Adipose tissue (tissue), 3 donors: Measurements from ENCODE around the gene COL18A1. TPM values are rescaled to one million over a fixed set of nuclear protein-coding genes. Genes with fewer than 3 reads are reported as not detected.

Source experiments
- H3K27ac ChIP-seq: one replicate; pipeline ENCODE4 v1.5.1; 2013; ENCODE audit warnings: low read depth, low read length
- WGBS, 3 donors: extraction: QIAGEN DNeasy Blood & Tissue Kit; methylation state at CpG; one replicate each; pipeline ENCODE4 v1.1.7; 2013; 5-methylcytosine and 5-hydroxymethylcytosine counted together
- polyA plus RNA-seq, 3 donors: library from polyadenylated mRNA; stranded (reverse); fragments of 200-250 nt; gene quantifications; one replicate each; pipeline ENCODE4 v1.2.3, GENCODE V29; 2013
- donor health status: healthy with polysubstance abuse.
- donor health status: Bipolar disorder and iron deficiency.
- donor health status: healthy.

COL18A1 gene
- polyA plus RNA-seq, 3 donors, result 42.2 to 93.6 (median 50.6) TPM

DNA sequence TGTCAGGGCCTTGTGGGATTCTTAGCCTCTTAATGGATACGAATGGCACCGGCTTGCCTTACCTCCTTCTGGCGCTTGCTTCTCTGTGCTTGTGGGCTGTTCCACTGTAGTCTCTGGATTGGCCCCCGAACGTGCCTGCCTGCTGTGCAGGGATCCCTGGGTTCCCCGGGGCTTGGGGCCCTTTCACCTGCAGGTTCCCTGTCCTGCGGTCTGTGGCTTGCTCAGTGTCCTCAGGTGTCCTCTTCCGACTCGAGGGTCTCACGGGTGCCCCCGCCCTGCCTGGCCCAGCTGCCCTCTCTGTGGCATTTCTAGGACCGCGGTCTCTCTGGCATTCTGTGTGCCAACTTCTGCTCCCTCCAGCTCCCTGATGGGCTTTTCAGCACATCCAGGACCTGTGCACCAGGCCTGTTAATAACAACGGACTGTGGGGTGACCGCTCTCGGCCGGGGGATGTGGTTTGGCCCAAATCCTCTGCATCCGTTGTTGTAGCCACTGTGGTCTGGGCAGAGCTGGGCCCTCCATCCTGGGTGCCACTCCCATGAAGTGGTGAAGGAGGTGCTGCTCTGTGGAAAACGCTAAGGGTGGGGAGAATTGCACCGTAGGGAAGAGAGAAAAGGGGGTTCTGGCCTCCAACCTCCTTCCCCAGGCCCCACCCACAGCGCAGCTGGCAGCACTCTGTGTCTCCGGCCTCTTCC lies 12.4 kb downstream of the COL18A1 start:
- 68 to 83% (median 80%) methylated on average over 21 to 22 of the region's 22 CpGs for WGBS, 3 donors
- no peak overlapping the region for H3K27ac ChIP-seq

DNA sequence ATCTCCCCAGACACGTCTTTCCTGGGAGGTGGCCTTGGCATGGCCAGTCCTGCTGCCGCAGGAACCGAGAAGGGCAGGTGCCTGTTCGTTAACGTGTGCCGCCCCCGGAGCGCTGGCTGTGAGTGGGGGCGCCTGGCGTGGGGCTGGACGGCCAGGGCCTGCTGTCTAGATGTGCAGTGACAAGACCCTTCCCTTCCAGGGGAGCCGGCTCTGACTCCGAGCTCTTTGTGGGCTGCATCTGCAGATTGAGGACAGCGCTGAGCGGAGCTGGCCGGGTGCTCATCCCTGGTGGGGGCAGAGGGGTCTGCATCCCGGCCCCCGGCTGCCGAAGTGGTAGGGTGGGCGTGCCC lies 13.0 kb downstream of the COL18A1 start:
- H3K27ac ChIP-seq, result no peak overlapping the region
- WGBS, 3 donors, result 44 to 84% (median 84%) methylated on average over 17 to 20 of the region's 20 CpGs

DNA sequence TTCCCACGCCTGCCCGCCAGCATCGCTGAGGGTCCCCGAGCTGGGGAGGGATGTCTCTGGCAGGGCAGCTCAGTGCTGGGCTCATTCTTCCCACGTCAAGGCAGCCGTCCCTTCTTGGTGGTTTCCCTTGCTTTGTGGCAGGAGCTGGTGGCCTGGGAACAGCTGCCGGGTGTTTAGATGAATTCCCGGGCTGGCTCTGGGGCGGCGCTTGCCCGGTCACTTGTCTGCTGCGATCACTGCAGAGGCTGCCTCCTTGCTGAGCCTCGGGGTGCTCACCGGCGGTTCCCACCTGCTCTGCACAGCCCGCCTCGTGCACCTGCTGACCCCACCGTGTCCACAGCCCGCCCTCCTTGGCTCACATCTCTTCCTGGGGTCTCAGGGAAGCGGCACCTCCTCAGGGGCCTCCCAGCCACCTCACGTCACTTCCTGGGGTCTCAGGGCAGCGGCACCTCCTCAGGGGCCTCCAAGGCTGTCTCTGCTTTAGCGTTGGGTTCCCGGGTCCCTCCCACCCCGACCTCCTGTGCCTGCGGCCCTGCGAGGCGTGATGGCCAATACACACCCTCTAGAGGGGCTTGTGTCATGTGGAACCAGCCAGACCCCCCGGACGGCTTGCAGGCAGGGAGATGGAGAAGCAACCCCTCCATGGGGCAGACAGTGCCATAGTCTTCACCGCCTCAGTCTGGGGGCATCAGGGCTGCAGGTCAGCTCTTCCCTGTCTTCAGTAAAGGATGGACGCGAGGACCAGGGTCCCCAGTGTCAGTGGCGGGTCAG lies 13.5 kb downstream of the COL18A1 start:
- WGBS, 3 donors, result 51 to 80% (median 80%) methylated on average over 34 of the region's 34 CpGs
- no peak overlapping the region for H3K27ac ChIP-seq

DNA sequence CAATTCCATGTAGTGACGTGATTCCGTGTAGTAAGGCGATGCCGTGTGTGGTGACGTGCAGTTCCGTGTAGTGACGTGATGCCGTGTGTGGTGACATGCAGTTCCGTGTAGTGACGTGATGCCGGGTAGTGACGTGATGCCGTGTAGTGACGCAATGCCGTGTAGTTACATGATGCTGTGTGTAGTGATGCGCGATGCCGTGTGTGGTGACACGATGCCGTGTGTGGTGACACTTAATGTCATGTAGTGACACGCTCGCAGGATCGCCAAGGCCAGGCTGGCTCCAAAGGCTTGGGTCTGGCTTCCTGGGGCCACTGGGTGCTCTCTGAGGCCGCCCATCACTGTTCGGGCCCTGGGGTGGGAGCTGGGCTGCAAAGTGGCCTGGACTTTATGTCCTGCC lies 14.2 kb downstream of the COL18A1 start:
- no peak overlapping the region for H3K27ac ChIP-seq
- 91 to 96% (median 95%) methylated on average over 25 of the region's 25 CpGs for WGBS, 3 donors

DNA sequence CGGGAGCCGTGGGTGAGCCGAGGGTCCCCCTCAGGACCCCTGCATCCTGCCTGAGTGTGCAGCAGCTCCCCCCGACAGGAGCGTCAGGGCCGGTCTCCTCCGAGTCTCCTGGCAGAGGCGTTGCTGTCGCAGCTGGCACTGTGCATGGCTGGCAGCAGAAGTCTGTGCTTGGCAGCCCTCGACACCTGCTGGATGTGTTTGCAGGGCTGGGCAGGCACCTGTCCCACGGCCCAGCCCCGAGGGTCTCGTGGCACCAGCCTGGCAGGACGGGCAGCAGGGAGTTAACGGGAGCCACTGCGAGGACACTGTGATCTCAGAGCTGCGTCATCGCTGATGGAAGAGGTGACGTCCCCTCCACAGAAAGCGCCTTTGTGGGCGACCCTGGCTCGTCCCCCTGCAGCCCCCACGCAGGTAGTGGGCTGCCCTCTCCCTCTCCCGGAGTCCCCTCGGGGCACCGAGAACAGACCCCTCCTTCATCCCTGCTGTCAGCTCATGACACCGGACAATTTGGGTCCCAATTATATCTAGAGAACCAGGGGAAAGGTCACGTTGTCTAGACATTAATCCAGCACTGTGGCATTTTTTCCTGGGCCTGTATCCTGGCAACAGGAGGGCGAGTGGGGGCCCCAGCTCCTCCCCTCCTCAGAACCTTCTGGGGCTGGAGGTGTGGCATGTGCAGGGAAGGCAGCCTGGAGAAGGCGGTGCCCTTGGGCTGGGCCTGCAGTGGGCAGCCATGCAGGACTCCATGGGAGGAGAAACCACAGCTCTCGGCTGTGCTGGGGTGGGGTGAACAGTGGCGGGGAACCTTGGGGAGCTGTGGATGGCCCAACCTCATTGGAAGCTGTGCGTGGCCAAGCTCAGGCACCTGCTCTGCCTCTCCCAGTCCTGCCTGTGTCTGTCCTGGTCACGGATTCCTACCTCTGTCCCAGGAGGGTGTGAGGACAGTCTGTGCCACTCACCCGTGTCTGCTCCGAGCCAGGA lies 15.4 kb downstream of the COL18A1 start:
- H3K27ac ChIP-seq, result no peak overlapping the region
- 43 to 83% (median 80%) methylated on average over 34 to 36 of the region's 36 CpGs for WGBS, 3 donors

DNA sequence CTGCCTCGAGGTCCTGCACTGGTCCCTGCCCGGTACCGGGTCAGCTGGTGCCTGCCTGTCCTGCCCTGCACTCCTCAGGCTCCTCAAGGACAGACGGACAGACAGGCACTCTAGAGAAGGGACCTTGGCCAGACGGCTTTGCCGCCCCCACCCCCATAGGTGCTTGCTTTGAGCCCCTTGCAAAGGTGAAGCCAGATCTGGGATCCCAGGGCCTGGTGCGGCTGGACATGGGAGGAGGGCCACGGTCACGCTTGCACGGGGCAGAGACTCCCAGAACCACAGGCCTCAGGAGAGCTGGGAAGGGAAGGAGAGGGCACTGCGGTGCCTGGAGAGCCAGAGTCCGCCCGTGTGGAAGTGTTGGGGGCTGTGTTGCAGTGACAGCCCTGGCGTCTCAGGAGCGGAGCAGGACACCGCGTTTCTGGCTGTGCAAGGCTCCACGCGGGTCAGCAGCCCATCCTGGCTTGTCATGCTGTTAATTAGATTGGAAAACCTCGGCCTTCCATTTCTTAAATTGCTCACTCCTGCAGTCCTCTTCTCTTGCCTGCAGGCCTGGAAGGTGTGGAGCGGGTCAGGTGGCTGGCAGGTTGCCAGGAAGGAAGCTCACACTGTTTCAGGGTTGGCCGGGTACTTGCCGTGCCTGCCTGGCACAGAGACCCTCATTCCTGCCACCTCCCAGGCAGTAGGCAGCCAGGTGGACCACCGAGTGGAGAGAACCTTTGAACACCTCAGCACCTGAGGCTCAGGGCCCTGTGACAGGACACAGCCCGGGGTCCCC lies 16.3 kb downstream of the COL18A1 start:
- 49 to 76% (median 76%) methylated on average over 25 of the region's 25 CpGs for WGBS, 3 donors
- H3K27ac ChIP-seq, result no peak overlapping the region

DNA sequence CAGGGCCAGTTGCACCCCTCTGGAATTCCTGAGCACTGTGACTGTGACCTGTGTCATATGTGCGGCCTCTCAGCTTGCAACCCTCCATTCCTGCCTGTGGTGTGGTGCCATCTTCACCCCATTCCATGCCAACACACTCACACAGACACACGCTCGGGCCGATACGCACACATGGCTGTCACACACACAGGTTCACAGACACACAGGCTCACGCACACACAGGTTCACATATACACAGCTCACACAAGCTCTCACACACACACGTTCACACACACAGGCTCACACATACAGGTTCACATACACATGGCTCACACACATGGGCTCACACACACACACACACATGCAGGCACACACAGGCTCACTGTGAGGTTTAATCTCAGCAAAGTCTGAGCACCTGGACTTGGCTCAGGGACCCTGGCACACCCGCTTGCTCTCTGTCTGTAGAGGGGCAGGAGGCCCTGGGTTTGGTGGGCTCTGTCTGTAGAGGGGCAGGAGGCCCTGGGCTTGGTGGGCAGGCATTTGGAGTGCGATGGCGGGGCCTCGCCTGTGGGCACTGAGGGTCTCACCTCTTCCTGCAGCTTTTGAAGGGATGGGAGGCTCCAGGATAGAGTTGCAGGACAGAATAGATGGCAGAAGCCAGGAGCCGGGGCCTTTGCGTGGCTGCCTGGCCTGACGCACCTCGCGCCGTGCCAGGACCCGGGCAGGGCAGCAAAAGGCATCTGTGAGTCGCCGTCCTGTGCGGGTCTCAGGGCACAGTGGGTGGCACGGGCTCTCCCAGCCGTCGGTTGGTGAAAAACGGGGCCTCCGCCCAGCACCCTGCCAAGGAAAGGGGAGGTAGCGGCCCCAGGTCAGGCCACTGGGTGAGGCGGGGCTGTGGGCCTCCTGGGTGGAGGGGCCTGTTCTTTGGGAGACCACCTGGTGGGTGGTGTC lies 17.1 kb downstream of the COL18A1 start:
- no peak overlapping the region for H3K27ac ChIP-seq
- WGBS, 3 donors, result 84 to 94% (median 93%) methylated on average over 27 to 28 of the region's 28 CpGs

DNA sequence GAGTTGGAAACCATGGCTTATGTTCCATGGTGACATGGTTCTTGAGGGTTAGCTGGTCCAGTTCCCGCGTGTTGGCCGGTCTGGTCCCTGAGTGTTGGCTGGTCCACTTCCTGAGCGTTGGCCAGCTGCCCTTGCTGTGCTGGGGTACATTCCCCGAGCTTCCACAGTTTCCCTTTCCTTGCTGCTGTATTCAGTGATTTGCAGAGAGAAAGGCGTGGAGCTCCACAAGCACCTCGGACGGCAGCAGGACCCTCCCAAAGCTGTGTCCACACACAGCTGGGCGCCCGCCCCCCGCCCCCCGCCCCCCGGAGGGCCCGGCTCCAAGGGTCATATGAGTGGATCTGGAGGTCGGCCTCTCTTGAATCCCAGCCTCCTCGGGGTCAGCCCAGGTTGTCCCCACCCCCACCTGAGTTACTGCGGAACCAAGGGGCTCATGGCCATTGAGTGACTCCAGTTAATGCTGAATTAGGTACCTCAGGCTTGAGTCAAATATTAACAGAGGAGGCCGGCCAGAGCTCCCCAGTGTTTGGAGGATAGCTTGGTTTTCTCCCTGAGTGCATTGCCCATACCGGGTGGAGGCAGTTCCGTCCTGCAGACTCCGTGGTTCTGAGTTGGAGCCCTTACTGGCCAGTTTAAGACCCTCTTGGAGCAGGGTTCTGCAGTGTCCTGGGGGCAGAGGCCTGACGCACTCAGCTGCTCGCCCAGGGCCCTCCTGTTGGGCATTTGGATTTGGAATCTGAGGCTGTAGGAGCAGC lies 18.4 kb downstream of the COL18A1 start:
- no peak overlapping the region for H3K27ac ChIP-seq
- 44 to 90% (median 88%) methylated on average over 23 of the region's 23 CpGs for WGBS, 3 donors

DNA sequence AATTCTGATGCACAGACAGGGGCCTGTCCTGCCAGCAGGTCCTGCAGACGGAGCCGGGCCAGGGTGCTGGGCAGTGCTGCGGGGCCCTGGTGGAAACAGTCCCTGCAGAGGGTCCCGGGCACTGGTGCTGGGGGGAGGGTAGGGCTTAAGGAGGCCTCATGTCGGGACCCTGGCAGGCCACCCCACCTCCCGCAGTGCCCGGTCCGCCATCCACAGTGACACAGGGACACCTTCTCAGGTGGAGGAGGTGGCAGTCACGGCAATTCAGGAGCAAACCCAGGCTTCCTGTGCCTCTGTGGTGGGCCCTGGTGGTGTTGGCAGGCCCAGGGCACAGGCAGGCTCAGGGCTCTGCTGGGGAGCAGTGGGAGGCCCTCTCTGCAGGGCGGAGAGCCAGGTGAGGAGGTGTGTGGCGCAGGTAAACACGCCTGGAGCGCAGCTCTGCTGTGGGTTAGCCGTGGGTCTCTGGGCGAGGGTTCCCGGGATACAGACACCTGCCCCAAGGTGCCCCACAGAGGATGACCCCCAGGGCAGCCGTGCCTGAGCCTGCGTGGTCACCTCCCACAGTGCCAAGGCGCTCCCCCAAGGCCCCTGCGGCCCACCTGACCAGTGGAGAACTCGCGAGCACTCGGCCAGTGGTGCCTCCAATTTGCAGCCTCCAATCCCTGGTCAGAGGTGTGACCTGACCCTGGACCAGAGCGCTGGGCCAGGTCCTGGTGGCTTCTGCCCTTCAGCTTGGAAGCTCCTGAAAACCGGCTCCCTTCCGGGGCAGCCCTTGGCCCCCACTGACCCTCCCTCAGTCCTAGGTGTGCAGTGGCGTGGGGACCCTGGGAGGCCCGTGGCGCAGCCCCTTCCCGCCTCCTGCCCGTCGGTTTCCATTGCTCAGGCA lies 19.2 kb downstream of the COL18A1 start:
- WGBS, 3 donors, result 61 to 94% (median 93%) methylated on average over 30 to 32 of the region's 32 CpGs
- H3K27ac ChIP-seq, result no peak overlapping the region

DNA sequence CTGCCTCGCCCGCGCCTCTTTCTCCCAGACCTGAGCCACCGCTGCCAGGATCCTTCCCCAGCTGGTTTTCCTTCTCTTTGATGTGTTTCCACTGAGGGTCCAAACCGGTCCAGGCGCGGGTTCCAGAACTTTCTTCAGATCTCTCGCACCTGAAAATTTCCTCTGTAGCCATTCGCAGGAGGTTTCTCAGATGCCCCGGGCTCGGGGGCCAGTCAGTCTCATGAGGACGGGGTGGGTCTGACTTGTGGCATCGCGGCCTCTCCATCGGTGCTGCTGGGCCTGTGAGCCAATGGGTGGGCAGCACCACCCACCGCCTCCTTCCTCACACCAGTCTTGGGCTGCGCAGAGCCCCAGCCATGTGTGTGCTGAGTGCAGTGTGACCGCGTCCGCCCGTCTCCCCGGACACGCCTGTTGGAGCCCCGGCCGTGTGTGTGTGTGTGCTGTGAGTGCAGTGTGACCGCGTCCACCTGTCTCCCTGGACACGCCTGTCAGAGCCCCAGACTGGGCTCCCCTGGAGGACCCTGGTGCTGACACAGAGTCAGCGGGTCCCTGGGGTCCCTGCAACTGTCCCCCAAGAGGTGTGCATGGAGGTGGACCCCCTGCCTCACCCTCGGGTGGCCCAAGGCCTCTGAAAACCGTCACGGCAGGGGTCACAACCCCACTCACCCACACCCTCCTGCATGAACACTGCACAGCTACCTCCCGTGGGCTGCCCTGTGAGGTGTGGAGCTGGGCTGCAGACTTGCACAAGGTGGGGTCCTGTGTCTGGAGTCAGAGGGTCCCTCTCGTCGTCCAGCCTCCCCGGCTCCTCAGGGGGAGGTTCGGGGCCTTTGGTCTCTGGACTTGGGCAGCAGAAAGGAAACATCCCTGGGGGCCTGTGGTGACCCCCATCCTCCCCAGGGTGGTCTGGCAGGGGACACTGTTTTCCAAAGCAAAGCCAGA lies 20.2 kb downstream of the COL18A1 start:
- WGBS, 3 donors, result 77 to 93% (median 91%) methylated on average over 35 to 37 of the region's 37 CpGs
- H3K27ac ChIP-seq, result no peak overlapping the region

DNA sequence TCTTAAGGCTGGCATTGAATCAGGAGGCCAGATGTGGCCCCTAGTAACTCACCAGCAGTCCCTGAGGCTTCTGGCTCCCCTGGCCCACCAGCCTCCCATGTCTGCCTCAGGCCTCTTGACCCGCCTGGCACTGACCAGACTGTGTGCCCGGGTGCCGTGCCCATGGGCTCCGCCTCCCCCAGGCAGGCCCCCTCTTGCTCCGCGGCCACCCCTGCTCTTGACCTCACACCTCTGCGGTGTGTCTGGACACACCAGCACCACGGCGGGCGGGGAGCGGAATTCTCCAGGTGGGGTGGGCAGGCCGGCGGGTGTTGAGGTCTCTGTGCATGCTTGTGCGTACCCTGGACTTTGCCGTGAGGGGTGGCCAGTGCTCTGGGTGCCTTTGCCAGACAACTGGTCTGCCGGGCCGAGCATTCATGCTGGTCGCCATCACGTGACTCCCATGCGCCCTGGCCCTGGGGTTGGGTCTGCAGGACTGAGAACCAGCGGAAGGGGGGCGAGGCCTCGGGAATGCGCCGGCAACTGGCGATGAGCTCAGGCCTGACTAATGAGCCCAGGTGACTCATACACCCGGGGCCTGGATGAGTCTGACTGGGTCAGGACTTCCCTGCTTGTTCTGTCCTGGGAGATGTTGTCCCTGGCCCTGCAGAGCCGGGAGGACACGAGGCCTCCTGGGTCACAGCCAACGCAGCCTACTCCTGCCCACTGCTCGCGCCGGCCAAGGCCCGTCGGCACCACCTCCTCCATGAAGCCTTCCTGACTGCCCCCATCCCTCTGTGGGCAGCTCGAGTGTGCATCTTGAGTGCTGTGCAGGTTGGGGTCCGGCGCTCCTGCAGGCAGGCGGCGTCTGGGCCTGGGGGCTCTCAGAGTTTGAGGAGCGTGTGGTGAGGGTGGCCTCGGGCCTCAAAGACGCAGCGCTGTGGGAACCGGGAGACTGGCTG lies 22.6 kb downstream of the COL18A1 start:
- 59 to 77% (median 70%) methylated on average over 44 to 45 of the region's 45 CpGs for WGBS, 3 donors
- H3K27ac ChIP-seq, result no peak overlapping the region

DNA sequence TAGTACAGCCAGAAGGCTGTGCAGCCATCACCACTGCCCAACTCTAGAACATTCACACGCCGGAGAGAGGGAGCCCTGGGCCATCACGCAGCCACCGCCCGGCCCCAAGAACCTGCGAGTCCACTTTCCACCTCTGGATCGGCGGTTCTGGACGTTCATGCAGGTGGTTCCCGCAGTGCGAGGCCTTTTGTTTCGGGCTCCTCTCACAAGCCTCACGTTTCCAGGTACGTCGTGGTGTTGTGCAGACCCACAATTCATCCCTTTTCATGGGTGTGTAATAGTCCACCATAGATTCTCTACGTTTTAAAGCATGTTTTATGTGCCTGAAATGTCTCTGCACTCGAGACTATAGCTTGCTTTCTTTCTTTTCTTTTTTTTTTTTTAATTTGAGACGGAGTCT lies 23.6 kb downstream of the COL18A1 start:
- 84 to 94% (median 92%) methylated on average over 18 of the region's 18 CpGs for WGBS, 3 donors
- H3K27ac ChIP-seq, result no peak overlapping the region

DNA sequence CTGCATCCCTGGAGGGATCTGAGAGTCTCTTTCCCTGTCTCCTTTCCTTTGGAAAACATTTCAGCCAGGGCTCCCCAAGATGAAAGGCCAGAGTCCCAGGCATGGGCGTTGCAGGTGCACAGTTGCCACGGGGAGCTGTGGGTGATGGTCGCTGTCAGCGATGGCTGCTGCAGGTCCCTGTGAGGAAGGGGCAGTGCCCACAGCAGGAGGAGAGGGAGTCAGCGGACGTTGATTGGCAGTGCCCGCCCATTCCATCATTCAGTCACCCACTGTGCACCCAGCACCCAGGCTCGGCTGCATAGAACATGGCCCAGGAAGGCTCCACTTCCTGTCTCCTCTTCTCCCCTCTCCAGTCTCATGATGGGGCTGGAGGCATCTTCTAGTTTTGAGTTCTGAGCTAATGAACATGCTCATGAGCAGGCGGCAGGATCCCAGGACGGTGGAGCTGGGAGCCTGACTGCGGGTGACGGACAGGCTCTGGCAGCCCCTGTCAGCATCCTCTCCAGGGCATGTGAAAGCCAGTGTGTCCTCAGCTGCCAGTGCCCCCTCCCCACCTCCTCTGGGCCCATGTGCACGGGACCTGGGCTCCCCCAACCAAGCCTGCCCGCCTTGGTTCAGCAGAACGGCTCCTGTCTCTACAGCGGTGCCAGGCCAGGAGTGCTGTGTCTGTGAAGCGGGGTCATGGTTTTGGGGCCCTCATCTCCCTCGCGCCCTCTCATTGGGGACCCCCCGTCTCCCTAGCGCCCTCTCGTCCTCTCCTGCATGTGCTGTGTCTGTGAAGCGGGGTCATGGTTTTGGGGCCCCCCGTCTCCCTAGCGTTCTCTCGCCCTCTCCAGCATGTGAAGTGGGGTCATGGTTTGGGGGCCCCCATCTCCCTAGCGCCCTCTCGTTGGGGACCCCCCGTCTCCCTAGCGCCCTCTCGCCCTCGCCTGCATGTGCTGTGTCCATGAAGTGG lies 24.5 kb downstream of the COL18A1 start:
- H3K27ac ChIP-seq, result no peak overlapping the region
- 81 to 95% (median 94%) methylated on average over 32 of the region's 32 CpGs for WGBS, 3 donors
